ENCODE data around the gene MTMR11.
"Not testable (repeated sequence)": the region's sequence is repeated elsewhere in the genome, so short reads cannot be mapped to it uniquely, and the experiment has no call there.

MTMR11 gene

DNA sequence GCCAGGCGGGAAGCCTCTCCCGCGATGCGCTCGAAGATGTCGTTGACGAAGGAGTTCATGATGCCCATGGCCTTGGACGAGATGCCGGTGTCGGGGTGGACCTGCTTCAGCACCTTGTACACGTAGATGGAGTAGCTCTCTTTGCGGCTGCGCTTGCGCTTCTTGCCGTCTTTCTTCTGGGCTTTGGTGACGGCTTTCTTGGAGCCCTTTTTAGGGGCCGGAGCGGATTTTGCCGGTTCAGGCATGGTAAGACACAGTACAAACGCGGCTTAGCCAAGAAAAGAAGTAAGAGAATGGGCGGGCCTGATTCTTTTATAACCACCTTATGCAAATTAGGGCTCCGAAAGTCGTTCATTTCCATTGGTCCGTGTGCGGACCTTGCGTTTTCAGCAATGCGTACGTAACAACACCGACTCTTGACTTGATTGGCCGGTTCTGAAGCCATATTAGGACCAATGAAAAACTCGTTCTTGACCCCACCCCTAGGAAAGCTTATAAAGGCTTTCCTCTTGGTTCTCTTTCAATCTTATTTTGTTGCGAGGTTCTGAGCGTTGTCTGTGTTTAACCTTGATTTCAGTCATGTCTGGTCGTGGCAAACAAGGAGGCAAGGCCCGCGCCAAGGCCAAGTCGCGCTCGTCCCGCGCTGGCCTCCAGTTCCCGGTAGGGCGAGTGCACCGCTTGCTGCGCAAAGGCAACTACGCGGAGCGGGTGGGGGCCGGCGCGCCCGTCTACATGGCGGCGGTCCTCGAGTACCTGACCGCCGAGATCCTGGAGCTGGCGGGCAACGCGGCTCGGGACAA is 50.1 kb downstream of the MTMR11 start:
- H3K4me2 ChIP-seq (ENCODE audit: low read depth, low read length): peak overlapping the region; percentile 78; the same call in 1 of the 2 replicates
- H4K20me1 ChIP-seq (ENCODE audit: insufficient read depth, low read length): no peaks in the 10 kb centered on the region
- peaks cover 16% of the 10 kb centered on the region for H3K4me1 ChIP-seq (ENCODE audit: low read length)
- H3F3A ChIP-seq (ENCODE audit: insufficient read depth, low read length): peaks cover 55% of the 10 kb centered on the region
- no peaks in the 10 kb centered on the region for H3K9me3 ChIP-seq (replicated peaks; ENCODE audit: insufficient read depth, low read length)
- H3K27ac ChIP-seq (ENCODE audit: low read length): peak overlapping the region; percentile 92
- H3K36me3 ChIP-seq (replicated peaks; ENCODE audit: insufficient read depth, low read length): no peaks in the 10 kb centered on the region
- no peak overlapping the region for H2AFZ ChIP-seq (ENCODE audit: low read length)
- no peaks in the 10 kb centered on the region for H3K9me2 ChIP-seq (replicated peaks; ENCODE audit: insufficient read depth, low read length)
- no peaks in the 10 kb centered on the region for H3K79me2 ChIP-seq (ENCODE audit: low read length)
- DNase-seq: peak; percentile 100
- peak overlapping the region; percentile 86 for H3K9ac ChIP-seq (ENCODE audit: low read length)
- peak overlapping the region; percentile 64 for H3K4me3 ChIP-seq (ENCODE audit: low read length)
- H3K27me3 ChIP-seq (replicated peaks; ENCODE audit: insufficient read depth, low read length): no peaks in the 10 kb centered on the region
- no peak for TF ChIP-seq EZH2 (optimal IDR thresholded peaks at IDR 0.05; ENCODE audit: low read depth, low read length)
- TF ChIP-seq, protein P1, sequence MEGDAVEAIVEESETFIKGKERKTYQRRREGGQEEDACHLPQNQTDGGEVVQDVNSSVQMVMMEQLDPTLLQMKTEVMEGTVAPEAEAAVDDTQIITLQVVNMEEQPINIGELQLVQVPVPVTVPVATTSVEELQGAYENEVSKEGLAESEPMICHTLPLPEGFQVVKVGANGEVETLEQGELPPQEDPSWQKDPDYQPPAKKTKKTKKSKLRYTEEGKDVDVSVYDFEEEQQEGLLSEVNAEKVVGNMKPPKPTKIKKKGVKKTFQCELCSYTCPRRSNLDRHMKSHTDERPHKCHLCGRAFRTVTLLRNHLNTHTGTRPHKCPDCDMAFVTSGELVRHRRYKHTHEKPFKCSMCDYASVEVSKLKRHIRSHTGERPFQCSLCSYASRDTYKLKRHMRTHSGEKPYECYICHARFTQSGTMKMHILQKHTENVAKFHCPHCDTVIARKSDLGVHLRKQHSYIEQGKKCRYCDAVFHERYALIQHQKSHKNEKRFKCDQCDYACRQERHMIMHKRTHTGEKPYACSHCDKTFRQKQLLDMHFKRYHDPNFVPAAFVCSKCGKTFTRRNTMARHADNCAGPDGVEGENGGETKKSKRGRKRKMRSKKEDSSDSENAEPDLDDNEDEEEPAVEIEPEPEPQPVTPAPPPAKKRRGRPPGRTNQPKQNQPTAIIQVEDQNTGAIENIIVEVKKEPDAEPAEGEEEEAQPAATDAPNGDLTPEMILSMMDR (IDR thresholded peaks at IDR 0.05; ENCODE audit: low read length): no peak
- TF ChIP-seq EZH2phosphoT487 (IDR thresholded peaks at IDR 0.05; ENCODE audit: low read length): no peak

DNA sequence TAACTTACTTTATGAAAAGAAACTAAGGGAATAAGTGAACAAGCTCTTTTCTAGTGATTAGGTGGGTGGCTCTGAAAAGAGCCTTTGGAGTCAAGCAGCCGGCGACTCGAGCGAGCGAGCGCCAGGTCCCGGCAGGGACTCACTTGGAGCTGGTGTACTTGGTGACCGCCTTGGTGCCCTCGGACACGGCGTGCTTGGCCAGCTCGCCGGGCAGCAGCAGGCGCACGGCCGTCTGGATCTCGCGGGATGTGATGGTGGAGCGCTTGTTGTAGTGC is 50.6 kb downstream of the MTMR11 start:
- not testable (repeated sequence) for DNase-seq; H3K79me2 ChIP-seq (ENCODE audit: low read length)

DNA sequence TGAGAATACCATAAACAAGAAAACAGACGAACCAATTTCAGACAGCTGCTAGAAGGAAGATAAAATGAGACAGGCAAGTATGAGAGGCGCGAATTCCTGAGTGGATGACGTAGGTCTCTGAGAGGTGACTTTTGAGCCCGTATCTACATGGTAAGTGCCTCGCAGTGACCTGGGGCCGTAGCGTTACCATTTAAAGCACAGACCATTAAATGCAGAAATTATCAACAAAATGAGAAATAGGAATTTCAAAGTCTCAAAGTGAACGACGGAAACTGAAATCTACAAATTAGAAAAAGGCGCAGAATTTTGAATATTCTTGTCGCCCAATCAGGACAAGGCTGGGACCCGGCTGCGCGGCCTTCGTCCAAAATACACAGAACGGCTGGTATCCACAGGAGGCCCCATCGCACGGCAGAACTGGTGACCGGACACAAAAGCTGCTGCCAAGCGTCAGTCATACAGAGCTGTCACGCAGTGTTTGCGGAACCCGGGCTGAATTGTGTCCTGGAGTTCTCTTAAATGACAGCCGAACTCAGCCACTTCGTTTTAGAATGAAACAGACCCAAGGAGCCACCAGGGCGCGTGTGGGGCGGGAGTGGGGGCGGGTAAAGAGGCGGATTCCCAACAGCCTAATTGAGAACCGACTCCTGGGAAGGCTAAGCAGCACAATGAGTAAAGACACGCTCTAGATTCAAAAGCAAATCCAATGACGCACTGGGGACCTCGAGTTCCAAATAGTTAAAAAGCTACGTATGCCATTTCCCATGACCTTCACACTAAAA is 51.1 kb downstream of the MTMR11 start:
- H3K9me2 ChIP-seq (replicated peaks; ENCODE audit: insufficient read depth, low read length): no peaks in the 10 kb centered on the region
- peak overlapping the region; percentile 78 for H3K4me2 ChIP-seq (ENCODE audit: low read depth, low read length)
- H3K4me3 ChIP-seq (ENCODE audit: low read length): peak overlapping the region; percentile 64
- H3K27ac ChIP-seq (ENCODE audit: low read length): peak overlapping the region; percentile 92
- H2AFZ ChIP-seq (ENCODE audit: low read length): peak overlapping the region; percentile 10; the same call in 1 of the 2 replicates
- H3K36me3 ChIP-seq (replicated peaks; ENCODE audit: insufficient read depth, low read length): no peaks in the 10 kb centered on the region
- H3K4me1 ChIP-seq (ENCODE audit: low read length): peaks cover 16% of the 10 kb centered on the region
- TF ChIP-seq, protein P1 (IDR thresholded peaks at IDR 0.05; ENCODE audit: low read length): peak; percentile 25
- no peak for TF ChIP-seq EZH2phosphoT487 (IDR thresholded peaks at IDR 0.05; ENCODE audit: low read length)
- H4K20me1 ChIP-seq (ENCODE audit: insufficient read depth, low read length): no peaks in the 10 kb centered on the region
- no peaks in the 10 kb centered on the region for H3K9me3 ChIP-seq (replicated peaks; ENCODE audit: insufficient read depth, low read length)
- peaks cover 55% of the 10 kb centered on the region for H3F3A ChIP-seq (ENCODE audit: insufficient read depth, low read length)
- no peaks in the 10 kb centered on the region for H3K79me2 ChIP-seq (ENCODE audit: low read length)
- DNase-seq: peak; percentile 92
- H3K27me3 ChIP-seq (replicated peaks; ENCODE audit: insufficient read depth, low read length): no peaks in the 10 kb centered on the region
- peak overlapping the region; percentile 84 for H3K9ac ChIP-seq (ENCODE audit: low read length)

More for the DNA sequence above, 50.6 kb downstream of the MTMR11 start:
- not testable (repeated sequence) for H3K9me2 ChIP-seq (replicated peaks; ENCODE audit: insufficient read depth, low read length); H4K20me1 ChIP-seq (ENCODE audit: insufficient read depth, low read length); H2AFZ ChIP-seq (ENCODE audit: low read length); H3K27me3 ChIP-seq (replicated peaks; ENCODE audit: insufficient read depth, low read length); H3K9me3 ChIP-seq (replicated peaks; ENCODE audit: insufficient read depth, low read length); H3K36me3 ChIP-seq (replicated peaks; ENCODE audit: insufficient read depth, low read length)
- H3F3A ChIP-seq (ENCODE audit: insufficient read depth, low read length): peaks cover 55% of the 10 kb centered on the region
- peak overlapping the region; percentile 92 for H3K27ac ChIP-seq (ENCODE audit: low read length)
- H3K9ac ChIP-seq (ENCODE audit: low read length): peak overlapping the region; percentile 84
- H3K4me3 ChIP-seq (ENCODE audit: low read length): peak overlapping the region; percentile 64
- H3K4me1 ChIP-seq (ENCODE audit: low read length): peaks cover 16% of the 10 kb centered on the region
- peak overlapping the region; percentile 78 for H3K4me2 ChIP-seq (ENCODE audit: low read depth, low read length)

Data from MM.1S (cell line).